ENCODE data around the gene ZNF777. TPM values are rescaled to one million over a fixed set of nuclear protein-coding genes. Genes with fewer than 3 reads are reported as not detected.

ZNF777 gene
- polyA plus RNA-seq, 3 donors, result 0.13 to 2.0 (median 0.25) TPM

DNA sequence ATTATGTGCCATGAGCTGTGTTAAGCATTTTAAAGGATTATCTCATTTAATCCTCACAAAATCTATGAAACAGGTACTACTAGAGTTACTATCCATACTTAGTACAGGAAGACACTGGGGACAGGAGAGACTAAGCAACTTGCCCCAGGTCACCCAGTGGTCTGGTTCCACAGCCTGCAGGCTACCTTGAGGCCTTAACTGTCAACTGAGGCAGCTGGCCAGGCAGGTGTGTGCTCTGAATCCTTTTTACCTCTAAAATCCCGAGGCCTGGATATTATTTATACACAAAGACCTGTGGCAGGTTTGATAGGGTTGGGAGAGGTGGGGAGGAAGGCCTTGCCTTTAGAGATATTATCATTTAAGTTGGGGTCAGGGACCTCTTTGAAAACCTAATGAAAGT is 3.1 kb downstream of the ZNF777 start:
- H3K27me3 ChIP-seq (ENCODE audit: control insufficient read depth in 2 of 2, insufficient read depth in 2 of 2, low read length in 2 of 2), result peaks cover 8 to 25% of the 10 kb centered on the region in 2 donors
- H4K20me1 ChIP-seq (ENCODE audit: insufficient read depth, low read length), result peaks cover 24% of the 10 kb centered on the region
- H3K9me3 ChIP-seq (replicated peaks in 1 of 2; ENCODE audit: control insufficient read depth in 1 of 2, insufficient read depth in 1 of 2, low read length in 2 of 2), result peaks cover 0 to 5% of the 10 kb centered on the region in 2 donors
- no peak for DNase-seq
- no peak overlapping the region for H3K27ac ChIP-seq (ENCODE audit: low read depth in 1 of 2, low read length in 2 of 2)
- intact Hi-C loops (cut with micrococcal nuclease), result no loop called here
- H3K4me3 ChIP-seq (replicated peaks in 1 of 3; ENCODE audit: low read depth in 2 of 3, low read length in 3 of 3), result no peak overlapping the region
- TF ChIP-seq, protein P1, sequence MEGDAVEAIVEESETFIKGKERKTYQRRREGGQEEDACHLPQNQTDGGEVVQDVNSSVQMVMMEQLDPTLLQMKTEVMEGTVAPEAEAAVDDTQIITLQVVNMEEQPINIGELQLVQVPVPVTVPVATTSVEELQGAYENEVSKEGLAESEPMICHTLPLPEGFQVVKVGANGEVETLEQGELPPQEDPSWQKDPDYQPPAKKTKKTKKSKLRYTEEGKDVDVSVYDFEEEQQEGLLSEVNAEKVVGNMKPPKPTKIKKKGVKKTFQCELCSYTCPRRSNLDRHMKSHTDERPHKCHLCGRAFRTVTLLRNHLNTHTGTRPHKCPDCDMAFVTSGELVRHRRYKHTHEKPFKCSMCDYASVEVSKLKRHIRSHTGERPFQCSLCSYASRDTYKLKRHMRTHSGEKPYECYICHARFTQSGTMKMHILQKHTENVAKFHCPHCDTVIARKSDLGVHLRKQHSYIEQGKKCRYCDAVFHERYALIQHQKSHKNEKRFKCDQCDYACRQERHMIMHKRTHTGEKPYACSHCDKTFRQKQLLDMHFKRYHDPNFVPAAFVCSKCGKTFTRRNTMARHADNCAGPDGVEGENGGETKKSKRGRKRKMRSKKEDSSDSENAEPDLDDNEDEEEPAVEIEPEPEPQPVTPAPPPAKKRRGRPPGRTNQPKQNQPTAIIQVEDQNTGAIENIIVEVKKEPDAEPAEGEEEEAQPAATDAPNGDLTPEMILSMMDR (IDR thresholded peaks at IDR 0.05), result no peak
- H3K4me2 ChIP-seq (replicated peaks; ENCODE audit: extremely low read depth, low read length, poor library complexity, severe bottlenecking), result no peak overlapping the region
- H3K79me2 ChIP-seq (ENCODE audit: insufficient read depth, low read length), result peaks cover 5% of the 10 kb centered on the region
- peaks cover 25% of the 10 kb centered on the region for H3K4me1 Mint-ChIP-seq
- H3K36me3 Mint-ChIP-seq, result peaks cover 32 to 34% of the 10 kb centered on the region in 2 donors
- peaks cover 13 to 25% of the 10 kb centered on the region in 2 donors for H3K4me1 ChIP-seq (ENCODE audit: control insufficient read depth in 1 of 2, insufficient read depth in 2 of 2, low read length in 2 of 2)
- H3K9ac ChIP-seq (ENCODE audit: insufficient read depth, low read length, poor library complexity, severe bottlenecking), result no peak overlapping the region
- H3K36me3 ChIP-seq (replicated peaks in 1 of 2; ENCODE audit: control insufficient read depth in 1 of 2, insufficient read depth in 2 of 2, low read length in 2 of 2), result peaks cover 29 to 38% of the 10 kb centered on the region in 2 donors
- no CpG with 5 or more reads among the region's 1 CpG for WGBS (ENCODE audit: insufficient coverage)
- peaks cover 19 to 27% (median 22%) of the 10 kb centered on the region in 3 donors for H3K27me3 Mint-ChIP-seq (ENCODE audit: low read depth in 3 of 3)
- no peak overlapping the region for H3K4me3 Mint-ChIP-seq
- H3K9me3 Mint-ChIP-seq, result peaks cover 0 to 7% (median 0%) of the 10 kb centered on the region in 7 donors
- no peak overlapping the region for H3K27ac Mint-ChIP-seq
- H2AFZ ChIP-seq (ENCODE audit: insufficient read depth, low read depth, low read length, poor library complexity, severe bottlenecking), result no peak overlapping the region

DNA sequence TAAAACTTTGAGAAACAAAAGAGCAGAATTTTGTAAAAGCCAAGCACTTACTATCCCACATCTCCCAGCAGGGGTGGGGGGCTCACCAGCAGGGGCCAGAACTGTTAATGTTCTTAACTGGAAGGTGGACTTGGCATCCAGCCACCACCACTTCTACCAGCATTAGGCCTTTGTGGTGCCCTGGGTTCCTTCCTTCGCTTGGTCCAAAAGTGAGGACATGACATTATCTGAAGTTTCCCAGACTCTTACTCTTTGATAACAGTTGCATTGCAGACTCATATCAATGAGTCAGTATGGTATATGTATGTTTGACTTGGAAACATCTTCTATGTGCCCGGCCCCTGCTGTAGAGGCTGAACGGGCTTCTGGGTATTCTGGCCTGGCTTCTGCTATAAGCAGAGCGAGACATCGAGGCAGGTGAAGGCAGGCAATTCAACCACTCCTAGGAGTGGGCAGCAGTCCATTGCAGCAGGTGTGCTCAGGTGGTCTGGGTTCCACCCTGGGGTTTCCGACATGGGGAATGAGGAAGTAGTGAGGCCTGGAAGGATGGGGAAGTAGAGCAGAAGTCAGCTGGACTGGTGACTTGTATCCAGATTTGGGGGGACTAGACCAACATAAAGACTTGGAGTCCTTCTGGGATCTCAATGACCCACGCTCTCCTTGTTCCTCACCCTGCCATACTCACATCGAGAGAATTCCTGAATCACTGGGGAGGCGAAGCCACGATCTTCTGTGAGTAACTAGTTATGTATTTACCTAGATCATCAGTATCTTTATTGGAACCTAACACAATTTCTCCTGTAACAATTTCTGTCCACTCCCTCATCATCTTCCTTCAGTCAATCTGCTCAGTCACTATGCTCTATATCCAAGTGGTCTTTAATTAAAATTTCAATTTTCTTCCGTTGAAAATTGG is 4.1 kb downstream of the ZNF777 start:
- 64% methylated on average over 3 of the region's 11 CpGs for WGBS (ENCODE audit: insufficient coverage)
- Histone ChIP-seq H3K4me3 (replicated peaks in 1 of 3; ENCODE audit: low read depth in 2 of 3, low read length in 3 of 3) (no peak overlapping the region), H4K20me1 (ENCODE audit: insufficient read depth, low read length) (peaks cover 24% of the 10 kb centered on the region), H3K36me3 (replicated peaks in 1 of 2; ENCODE audit: control insufficient read depth in 1 of 2, insufficient read depth in 2 of 2, low read length in 2 of 2) (peaks cover 30 to 42% of the 10 kb centered on the region in 2 donors), H2AFZ (ENCODE audit: insufficient read depth, low read depth, low read length, poor library complexity, severe bottlenecking) (no peak overlapping the region), H3K27ac (ENCODE audit: low read depth in 1 of 2, low read length in 2 of 2) (no peak overlapping the region), H3K27me3 (ENCODE audit: control insufficient read depth in 2 of 2, insufficient read depth in 2 of 2, low read length in 2 of 2) (peaks cover 4 to 15% of the 10 kb centered on the region in 2 donors), H3K9ac (ENCODE audit: insufficient read depth, low read length, poor library complexity, severe bottlenecking) (no peak overlapping the region), H3K4me2 (replicated peaks; ENCODE audit: extremely low read depth, low read length, poor library complexity, severe bottlenecking) (no peak overlapping the region), H3K79me2 (ENCODE audit: insufficient read depth, low read length) (peaks cover 5% of the 10 kb centered on the region), H3K9me3 (replicated peaks in 1 of 2; ENCODE audit: control insufficient read depth in 1 of 2, insufficient read depth in 1 of 2, low read length in 2 of 2) (peaks cover 0 to 5% of the 10 kb centered on the region in 2 donors), H3K4me1 (ENCODE audit: control insufficient read depth in 1 of 2, insufficient read depth in 2 of 2, low read length in 2 of 2) (peaks cover 13 to 25% of the 10 kb centered on the region in 2 donors)
- Mint-ChIP-seq H3K27ac (no peak overlapping the region), H3K4me3 (no peak overlapping the region), H3K9me3 (peaks cover 0 to 7% (median 0%) of the 10 kb centered on the region in 7 donors), H3K36me3 (peaks cover 35 to 39% of the 10 kb centered on the region in 2 donors), H3K4me1 (peaks cover 25% of the 10 kb centered on the region), H3K27me3 (ENCODE audit: low read depth in 3 of 3) (peaks cover 14 to 18% (median 16%) of the 10 kb centered on the region in 3 donors)
- no peak for DNase-seq
- intact Hi-C loops (cut with micrococcal nuclease), result no loop called here
- TF ChIP-seq, protein P1 (IDR thresholded peaks at IDR 0.05), result no peak
